PC-3 (cell line): ENCODE measurements around the gene KLHL6. TPM values are rescaled to one million over a fixed set of nuclear protein-coding genes. Genes with fewer than 3 reads are reported as not detected.

Experiments used
- ATAC-seq: fragments of 200-7000 bp; cut with Tn5 transposase; 2 replicates; pipeline ENCODE4 v1.9.1; 2020; ENCODE audit warnings: mild to moderate bottlenecking, moderate library complexity
- BruUV-seq: library from RNA; stranded (reverse); fragments of 400-500 nt; replicated peaks from 2 replicates; lab custom pipeline; 2021; lab: Mats Ljungman, UMichigan
- CTCF ChIA-PET: fragments of 300-600 bp; sonication (Branson Sonifier 250); formaldehyde crosslinking; loops from one replicate; lab custom pipeline; 2022; ENCODE audit warnings: antibody characterized with exemption; lab: Charles Lee
- POLR2A ChIA-PET: fragments of 300-600 bp; sonication (Branson Sonifier 250); formaldehyde crosslinking; loops from one replicate; lab custom pipeline; 2022; ENCODE audit warnings: antibody characterized with exemption; ENCODE audit not compliant: unreplicated experiment; lab: Charles Lee
- DNase-seq: peaks from one replicate; pipeline ENCODE4 v3.0.0-alpha.2; 2015
- H2AFZ ChIP-seq: fragments of 300-600 bp; sonication (generic); 2 replicates; pipeline ENCODE4 v1.6.0; 2016; ENCODE audit warnings: antibody characterized with exemption, low read length
- H3F3A ChIP-seq: fragments of 300-600 bp; sonication (generic); one replicate; pipeline ENCODE4 v1.6.0; 2017; ENCODE audit warnings: antibody characterized with exemption, low read length, control low read depth, mild to moderate bottlenecking; ENCODE audit not compliant: unreplicated experiment
- H3K27ac ChIP-seq: fragments of 300-600 bp; sonication (generic); 2 replicates; pipeline ENCODE4 v1.5.1; 2016; ENCODE audit warnings: mild to moderate bottlenecking, low read length
- H3K27me3 ChIP-seq: fragments of 300-600 bp; sonication (generic); 2 replicates; pipeline ENCODE4 v1.6.1; 2016; ENCODE audit warnings: low read length, mixed read lengths
- H3K36me3 ChIP-seq: fragments of 300-600 bp; sonication (generic); 2 replicates; pipeline ENCODE4 v1.6.1; 2016; ENCODE audit warnings: low read depth, mixed run types, low read length, mixed read lengths
- H3K4me1 ChIP-seq: fragments of 300-600 bp; sonication (generic); 2 replicates; pipeline ENCODE4 v1.5.1; 2016; ENCODE audit warnings: low read length; ENCODE audit not compliant: insufficient read depth
- H3K4me2 ChIP-seq: fragments of 300-600 bp; sonication (generic); 2 replicates; pipeline ENCODE4 v1.6.0; 2016; ENCODE audit warnings: low read length
- H3K4me3 ChIP-seq: fragments of 300-600 bp; sonication (generic); 2 replicates; pipeline ENCODE4 v1.5.1; 2016; ENCODE audit warnings: mild to moderate bottlenecking, low read length, mixed read lengths
- H3K79me2 ChIP-seq: fragments of 300-600 bp; sonication (generic); 2 replicates; pipeline ENCODE4 v1.6.1; 2017; ENCODE audit warnings: low read length, mixed read lengths
- H3K9ac ChIP-seq: fragments of 300-600 bp; sonication (generic); 2 replicates; pipeline ENCODE4 v1.6.0; 2016; ENCODE audit warnings: mild to moderate bottlenecking, low read length
- H3K9me2 ChIP-seq: fragments of 300-600 bp; sonication (generic); replicated peaks from 2 replicates; pipeline ENCODE4 v1.6.1; 2016; ENCODE audit warnings: mixed run types, low read length, mixed read lengths
- H3K9me3 ChIP-seq: fragments of 300-600 bp; sonication (generic); 2 replicates; pipeline ENCODE4 v1.6.1; 2016; ENCODE audit warnings: low read length, mixed read lengths
- H4K20me1 ChIP-seq: fragments of 300-600 bp; sonication (generic); 2 replicates; pipeline ENCODE4 v1.6.1; 2016; ENCODE audit warnings: low read length, mixed read lengths
- CTCF ChIP-seq: fragments of 300-600 bp; sonication (generic); conservative IDR thresholded peaks from 2 replicates; pipeline ENCODE4 v1.5.1; 2017; ENCODE audit warnings: antibody characterized with exemption, low read depth, mild to moderate bottlenecking, low read length
- EZH2 ChIP-seq: fragments of 300-600 bp; sonication (generic); IDR thresholded peaks from one replicate; pipeline ENCODE4 v1.6.1; 2017; ENCODE audit warnings: antibody characterized with exemption, mild to moderate bottlenecking, low read length; ENCODE audit not compliant: unreplicated experiment
- EZH2phosphoT487 ChIP-seq: fragments of 300-600 bp; sonication (generic); IDR thresholded peaks from 2 replicates; pipeline ENCODE4 v1.6.1; 2018; ENCODE audit warnings: mild to moderate bottlenecking, antibody characterized with exemption, low read length, borderline replicate concordance
- intact Hi-C: fragments of 100-400 bp; cut with micrococcal nuclease; formaldehyde crosslinking; loops from 2 replicates; pipeline ENCODE4 v1.9.0; 2023
- total RNA-seq: library from RNA; depleted of rRNA; stranded (reverse); fragments of >200 nt; gene quantifications from 2 replicates; pipeline ENCODE4 v1.2.3, GENCODE V29; 2014

Gene KLHL6
- total RNA-seq, 1 experiment from 2014 or later, result not detected

DNA sequence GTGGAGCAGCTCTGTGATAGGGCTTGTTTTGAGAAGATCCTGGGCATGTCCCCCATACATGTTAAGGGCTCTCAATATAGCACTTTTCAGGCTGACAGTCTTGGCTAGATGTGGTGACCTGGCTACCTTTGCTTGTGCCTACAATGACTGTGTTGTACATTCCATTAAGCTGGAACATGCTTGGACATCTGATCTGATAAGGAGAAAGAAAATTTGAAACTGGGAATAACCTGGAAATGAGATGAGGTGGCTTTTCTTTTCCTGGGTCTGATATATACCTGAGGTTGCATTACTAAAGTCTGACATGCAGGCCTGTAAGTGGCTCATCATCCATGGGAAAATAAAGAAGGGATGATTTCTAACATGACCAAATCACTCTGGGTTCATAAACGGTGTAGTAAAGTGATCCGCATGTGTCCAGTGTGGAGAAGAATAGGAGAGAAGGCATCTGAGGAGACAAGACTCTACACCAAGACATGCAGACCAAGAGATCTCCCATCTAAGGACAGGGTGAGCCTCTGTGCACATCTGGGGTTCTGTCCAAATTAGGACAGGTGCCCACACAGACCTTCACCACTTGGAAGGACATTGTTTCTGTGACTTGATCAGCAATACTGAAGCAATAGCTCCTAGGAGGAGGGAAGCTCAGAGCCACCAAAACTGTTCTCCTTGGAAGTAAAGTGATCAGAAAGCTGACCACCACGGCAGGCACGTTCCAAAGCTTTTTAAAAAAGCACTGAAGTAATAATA, 62.0 kb downstream of the KLHL6 start:
- H3K79me2 ChIP-seq, result no peaks in the 10 kb centered on the region
- intact Hi-C loops, result no loop called here
- H3K4me2 ChIP-seq, result no peak overlapping the region
- H3K27me3 ChIP-seq, result no peaks in the 10 kb centered on the region
- ATAC-seq, result no peak
- no peak for DNase-seq
- no peaks in the 10 kb centered on the region for H3K36me3 ChIP-seq
- POLR2A ChIA-PET, result no interaction called here
- no peaks in the 10 kb centered on the region for H3K9me2 ChIP-seq
- no peak overlapping the region for H3K27ac ChIP-seq
- no peaks in the 10 kb centered on the region for H3F3A ChIP-seq
- CTCF ChIA-PET, result no interaction called here
- BruUV-seq, result no TSS peak
- TF ChIP-seq EZH2 (no peak), CTCF (no peak)
- H3K4me3 ChIP-seq, result no peak overlapping the region
- no peak overlapping the region for H3K9ac ChIP-seq
- H3K9me3 ChIP-seq, result no peaks in the 10 kb centered on the region
- H2AFZ ChIP-seq, result no peak overlapping the region
- H4K20me1 ChIP-seq, result no peaks in the 10 kb centered on the region
- H3K4me1 ChIP-seq, result peaks cover 26% of the 10 kb centered on the region

DNA sequence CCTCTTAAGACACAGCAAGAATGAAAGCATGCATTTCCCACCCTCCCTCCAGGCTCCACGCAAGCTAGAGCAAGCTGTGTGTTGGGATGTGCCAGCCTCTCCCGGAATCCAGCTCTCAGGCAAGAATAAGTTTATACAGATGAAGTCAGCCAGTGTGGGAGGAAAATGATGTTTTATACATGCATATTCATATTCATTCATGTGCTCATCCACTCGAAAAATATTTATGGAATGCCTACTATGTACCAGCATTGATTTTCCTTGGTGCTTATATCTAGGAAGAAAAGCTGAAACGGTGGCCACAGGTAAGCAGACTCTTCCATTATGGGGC, 62.7 kb downstream of the KLHL6 start:
- CTCF ChIA-PET, result no interaction called here
- peaks cover 26% of the 10 kb centered on the region for H3K4me1 ChIP-seq
- H3K4me2 ChIP-seq, result no peak overlapping the region
- no peak overlapping the region for H3K4me3 ChIP-seq
- no peaks in the 10 kb centered on the region for H3K27me3 ChIP-seq
- DNase-seq (no peak), ATAC-seq (no peak)
- H3K27ac ChIP-seq, result no peak overlapping the region
- no peak overlapping the region for H2AFZ ChIP-seq
- no TSS peak for BruUV-seq
- no peaks in the 10 kb centered on the region for H4K20me1 ChIP-seq
- H3K9me3 ChIP-seq, result no peaks in the 10 kb centered on the region
- no peaks in the 10 kb centered on the region for H3F3A ChIP-seq
- H3K9me2 ChIP-seq, result no peaks in the 10 kb centered on the region
- TF ChIP-seq EZH2, result no peak
- TF ChIP-seq CTCF, result no peak
- no peak for TF ChIP-seq EZH2phosphoT487
- H3K9ac ChIP-seq, result no peak overlapping the region
- no peaks in the 10 kb centered on the region for H3K36me3 ChIP-seq
- POLR2A ChIA-PET, result interaction anchor here (0.6 kb wide), 1 partner anchor 14 kb away, joined by 4 read pairs; no protein-coding TSS in a partner anchor
- intact Hi-C loops, result no loop called here
- H3K79me2 ChIP-seq, result no peaks in the 10 kb centered on the region

DNA sequence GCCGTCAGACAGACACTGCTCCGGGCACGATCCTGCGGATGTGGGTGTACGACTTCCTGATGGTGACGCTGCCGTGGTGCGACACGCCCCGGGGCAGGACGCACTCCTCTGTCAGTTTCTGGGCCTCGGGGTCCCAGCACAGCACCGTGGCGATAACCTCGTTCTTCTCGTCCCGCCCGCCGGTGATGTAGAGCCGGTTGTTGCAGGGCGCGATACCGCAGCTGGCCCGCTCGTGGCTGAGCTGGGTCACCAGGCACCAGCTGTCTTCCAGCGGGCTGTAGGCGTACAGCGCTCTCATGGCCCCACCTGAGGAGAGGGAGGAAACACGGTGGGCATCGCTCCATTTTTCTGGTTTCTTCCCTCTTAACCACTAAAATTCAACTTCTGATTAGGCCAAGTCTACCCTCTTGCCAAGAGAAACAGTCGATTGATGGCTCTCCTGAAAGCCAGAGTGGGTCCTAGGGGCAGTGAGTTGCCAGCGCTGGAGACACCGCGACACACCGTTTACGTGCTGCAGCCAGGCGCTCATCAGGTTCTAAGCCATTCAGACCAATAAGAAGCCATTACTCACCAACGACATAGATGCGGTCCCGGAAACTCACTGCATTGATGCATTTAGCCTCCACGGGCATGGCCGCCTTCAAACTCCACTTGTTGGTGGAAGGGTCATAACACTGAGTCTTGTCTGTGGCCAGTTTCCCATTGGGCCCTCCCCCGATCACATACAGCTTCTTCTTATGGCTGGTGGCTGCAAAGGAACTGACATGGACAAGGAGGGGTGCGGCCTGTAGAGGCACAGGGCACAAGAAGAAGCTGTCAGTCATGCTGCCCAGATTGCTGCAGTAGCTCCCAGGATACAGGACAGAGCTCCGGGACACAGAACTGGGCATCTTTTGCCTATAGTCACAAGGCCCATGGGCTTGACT, 63.3 kb downstream of the KLHL6 start:
- Histone ChIP-seq H2AFZ (no peak overlapping the region), H3K9me2 (no peaks in the 10 kb centered on the region), H3K79me2 (no peaks in the 10 kb centered on the region), H3F3A (no peaks in the 10 kb centered on the region), H3K4me1 (peaks cover 26% of the 10 kb centered on the region), H3K27ac (no peak overlapping the region), H3K4me3 (no peak overlapping the region), H3K9me3 (no peaks in the 10 kb centered on the region), H3K36me3 (no peaks in the 10 kb centered on the region), H4K20me1 (no peaks in the 10 kb centered on the region), H3K4me2 (no peak overlapping the region), H3K9ac (no peak overlapping the region), H3K27me3 (no peaks in the 10 kb centered on the region)
- ChIA-PET POLR2A (interaction anchor here (0.6 kb wide), 1 partner anchor 15 kb away, joined by 4 read pairs; no protein-coding TSS in a partner anchor), CTCF (no interaction called here)
- intact Hi-C loops, result loop anchor here (2.0 kb wide), 1 partner anchor 15 kb away; no protein-coding TSS in a partner anchor
- ATAC-seq (no peak), DNase-seq (no peak)
- TF ChIP-seq CTCF (no peak), EZH2phosphoT487 (no peak), EZH2 (no peak)
- BruUV-seq, result no TSS peak
